PC-9 (cell line): Measurements from ENCODE around the gene BLM.

Experiments used
- CTCF ChIP-seq: fragments of 200-600 bp; sonication (generic); conservative IDR thresholded peaks from 2 replicates; pipeline ENCODE4 v1.6.1; 2017; ENCODE audit warnings: mixed run types, antibody characterized with exemption, mild to moderate bottlenecking, moderate library complexity
- EZH2 ChIP-seq: fragments of 200-600 bp; sonication (generic); IDR thresholded peaks from 2 replicates; pipeline ENCODE4 v1.8.0; 2017; ENCODE audit warnings: antibody characterized with exemption, low read depth

GRCh38 chr15:90683876-90684275 is 33.3 kb upstream of the BLM start:
- no peak for TF ChIP-seq CTCF
- no peak for TF ChIP-seq EZH2
